A549 (cell line): ENCODE data around the gene PHRF1. TPM values are rescaled to one million over a fixed set of nuclear protein-coding genes. Genes with fewer than 3 reads are reported as not detected.

ENCODE experiments used
- ATAC-seq, 2 experiments: fragments of 200-7000 bp in 1 of 2; fragments of >200 bp in 1 of 2; cut with Nextera tagmentation in 1 of 2; cut with Tn5 transposase in 1 of 2; 3 replicates each; pipeline versions ENCODE4 v1.8.0 to v1.9.1; 2018 to 2020; ENCODE audit warnings: mild to moderate bottlenecking in 1 of 2, moderate library complexity in 1 of 2
- CTCF ChIA-PET: fragments of 300-600 bp; sonication (Branson Sonifier 250); formaldehyde crosslinking; extraction: SDS; loops from one replicate; lab custom pipeline; 2021; ENCODE audit warnings: antibody characterized with exemption, inconsistent platforms; lab: Yijun Ruan, JAX
- POLR2A ChIA-PET: fragments of 350-600 bp; formaldehyde crosslinking; extraction: SDS; loops from one replicate; lab custom pipeline; 2021; ENCODE audit warnings: antibody characterized with exemption, inconsistent platforms; lab: Yijun Ruan, JAX
- DNase-seq, 2 experiments: peaks; one replicate each; pipeline versions ENCODE4 v3.0.0 to v3.0.0-alpha.2; 2011 to 2016; ENCODE audit warnings: low read depth in 1 of 2, low spot score in 1 of 2
- FAIRE-seq: peaks from 2 replicates; lab custom pipeline; 2011; peaks lifted over from hg19 to GRCh38; lab: Jason Lieb, UNC
- H3K27ac ChIP-seq, 2 experiments: fragments of >200 bp; sonication (Bioruptor Twin); formaldehyde crosslinking; 3 replicates each; pipeline ENCODE4 v1.5.1; 2016 to 2017
- H3K4me1 ChIP-seq: fragments of >200 bp; sonication (Bioruptor Twin); formaldehyde crosslinking; 3 replicates; pipeline ENCODE4 v1.6.1; 2016
- H3K4me2 ChIP-seq: fragments of >200 bp; sonication (Bioruptor Twin); formaldehyde crosslinking; 3 replicates; pipeline ENCODE4 v1.6.1; 2016
- H3K4me3 ChIP-seq: fragments of >200 bp; sonication (Bioruptor Twin); formaldehyde crosslinking; 3 replicates; pipeline ENCODE4 v1.5.1; 2016
- H3K9me3 ChIP-seq: fragments of >200 bp; sonication (Bioruptor Twin); formaldehyde crosslinking; 3 replicates; pipeline ENCODE4 v1.6.1; 2016
- CEBPB ChIP-seq, 2 experiments: fragments of >200 bp in 1 of 2; sonication (Bioruptor Twin) in 1 of 2; formaldehyde crosslinking in 1 of 2; IDR thresholded peaks; 2 replicates each; pipeline ENCODE4 v1.6.1; 2012 to 2016
- CHD4 ChIP-seq: fragments of 200-600 bp; sonication (generic); IDR thresholded peaks from 2 replicates; pipeline ENCODE4 v1.6.1; 2016; ENCODE audit warnings: antibody characterized with exemption, mild to moderate bottlenecking, borderline replicate concordance
- CTCF ChIP-seq: fragments of >200 bp; sonication (Bioruptor Twin); formaldehyde crosslinking; IDR thresholded peaks from 3 replicates; pipeline ENCODE4 v1.5.1; 2016
- EHMT2 ChIP-seq: fragments of 200-600 bp; sonication (generic); IDR thresholded peaks from 2 replicates; pipeline ENCODE4 v1.6.1; 2016; ENCODE audit warnings: antibody characterized with exemption, low read depth, mild to moderate bottlenecking, moderate library complexity
- ELK1 ChIP-seq: fragments of 150-350 bp; IDR thresholded peaks from 2 replicates; pipeline ENCODE4 v1.6.1; 2014; ENCODE audit warnings: low read depth, mild to moderate bottlenecking, low read length
- EP300 ChIP-seq, 2 experiments: fragments of >200 bp; sonication (Bioruptor Twin); formaldehyde crosslinking; IDR thresholded peaks; 2 replicates in 1 of 2; 3 replicates in 1 of 2; pipeline ENCODE4 v1.6.1; 2016 to 2017
- FOXS1 ChIP-seq: fragments of 250-450 bp; sonication (Bioruptor Pico); IDR thresholded peaks from 2 replicates; pipeline ENCODE4 v1.5.0; 2020; ENCODE audit warnings: mild to moderate bottlenecking, moderate library complexity
- HDAC2 ChIP-seq: fragments of 200-600 bp; sonication (generic); IDR thresholded peaks from 2 replicates; pipeline ENCODE4 v1.6.1; 2016
- HOXA7 ChIP-seq: fragments of 250-450 bp; sonication (Bioruptor Pico); IDR thresholded peaks from 2 replicates; pipeline ENCODE4 v1.5.0; 2020; ENCODE audit warnings: mild to moderate bottlenecking, moderate library complexity
- HOXB5 ChIP-seq: fragments of 250-450 bp; sonication (Bioruptor Pico); IDR thresholded peaks from 2 replicates; pipeline ENCODE4 v1.5.0; 2020; ENCODE audit warnings: mild to moderate bottlenecking, moderate library complexity
- KDM5A ChIP-seq: fragments of 200-600 bp; sonication (generic); IDR thresholded peaks from 2 replicates; pipeline ENCODE4 v1.6.1; 2016; ENCODE audit warnings: antibody characterized with exemption, mild to moderate bottlenecking
- MAZ ChIP-seq: fragments of 150-350 bp; IDR thresholded peaks from 2 replicates; pipeline ENCODE4 v1.6.1; 2014; ENCODE audit warnings: antibody characterized with exemption, low read depth, low read length, borderline replicate concordance
- NR3C1 ChIP-seq: fragments of >200 bp; sonication (Bioruptor Twin); formaldehyde crosslinking; IDR thresholded peaks from 3 replicates; pipeline ENCODE4 v1.6.1; 2017
- PHF8 ChIP-seq: fragments of 200-600 bp; sonication (generic); IDR thresholded peaks from 2 replicates; pipeline ENCODE4 v1.6.1; 2016; ENCODE audit warnings: low read depth, mild to moderate bottlenecking, antibody characterized with exemption, moderate library complexity, borderline replicate concordance
- POLR2A ChIP-seq: IDR thresholded peaks from 2 replicates; pipeline ENCODE4 v1.6.1; 2012; ENCODE audit warnings: mild to moderate bottlenecking, low read length
- POLR2AphosphoS2 ChIP-seq: conservative IDR thresholded peaks from 2 replicates; pipeline ENCODE4 v1.6.1; 2012; ENCODE audit warnings: low read length, improper control_type of control experiment, inconsistent platforms
- RAD21 ChIP-seq, 2 experiments: fragments of >200 bp in 1 of 2; sonication (Bioruptor Twin) in 1 of 2; formaldehyde crosslinking in 1 of 2; IDR thresholded peaks in 1 of 2; conservative IDR thresholded peaks in 1 of 2; 2 replicates in 1 of 2; 3 replicates in 1 of 2; pipeline ENCODE4 v1.6.1; 2012 to 2018; ENCODE audit warnings: inconsistent platforms in 1 of 2
- RFX5 ChIP-seq: fragments of 450-650 bp; IDR thresholded peaks from 2 replicates; pipeline ENCODE4 v1.7.1; 2014; ENCODE audit warnings: antibody characterized with exemption, mild to moderate bottlenecking, moderate library complexity
- TFCP2L1 ChIP-seq: fragments of 250-450 bp; sonication (Bioruptor Pico); IDR thresholded peaks from 2 replicates; pipeline ENCODE4 v1.5.0; 2021; ENCODE audit warnings: mild to moderate bottlenecking
- USF2 ChIP-seq: fragments of 450-650 bp; IDR thresholded peaks from 2 replicates; pipeline ENCODE4 v1.6.1; 2014; ENCODE audit warnings: antibody characterized with exemption
- ZFP36 ChIP-seq: fragments of 450-650 bp; IDR thresholded peaks from 2 replicates; pipeline ENCODE4 v1.6.1; 2014; ENCODE audit warnings: borderline replicate concordance; ENCODE audit not compliant: partially characterized antibody
- ZNF302 ChIP-seq: fragments of 250-450 bp; sonication (Bioruptor Pico); IDR thresholded peaks from 2 replicates; pipeline ENCODE4 v1.9.0; 2021; ENCODE audit warnings: inconsistent platforms, mild to moderate bottlenecking, moderate library complexity
- ZSCAN20 ChIP-seq: fragments of 250-450 bp; sonication (Bioruptor Pico); IDR thresholded peaks from 2 replicates; pipeline ENCODE4 v1.8.0; 2022; ENCODE audit warnings: mild to moderate bottlenecking, moderate library complexity
- WGBS: methylation state at CpG from one replicate; pipeline ENCODE4 v1.1.6; 2017; ENCODE audit errors: missing lambda C conversion rate; 5-methylcytosine and 5-hydroxymethylcytosine counted together
- polyA plus RNA-seq, 4 experiments: library from polyadenylated mRNA; depleted of rRNA in 3 of 4; stranded (reverse); fragments of >200 nt; fragmentation: RNase III in 1 of 4; extraction: RNeasy Plus Mini Kit Qiagen cat#74134 plus additional on column Dnase treatment in 1 of 4; gene quantifications; 2 replicates in 3 of 4; 3 replicates in 1 of 4; pipeline ENCODE4 v1.2.3, GENCODE V29; 2011 to 2017
- TF ChIP-seq, protein P1 (sequence below): fragments of >200 bp; sonication (Bioruptor Twin); formaldehyde crosslinking; IDR thresholded peaks from 3 replicates; pipeline ENCODE4 v1.6.1; 2016
- TF ChIP-seq, protein P2 (sequence below): IDR thresholded peaks from 2 replicates; pipeline ENCODE4 v1.6.1; 2012
- TF ChIP-seq, protein P3 (sequence below): IDR thresholded peaks from 2 replicates; pipeline ENCODE4 v1.6.1; 2012

Gene PHRF1
- polyA plus RNA-seq, 2 of the 4 experiments (the other 2 are of a cell fraction), result 10.8 to 25.3 TPM

GRCh38 chr11:623999-624704, 47.9 kb downstream of the PHRF1 start:
- no peak for TF ChIP-seq POLR2A
- TF ChIP-seq RFX5, result no peak
- no peak for TF ChIP-seq ELK1
- TF ChIP-seq ZFP36, result no peak
- no peak for TF ChIP-seq KDM5A
- no peak for TF ChIP-seq NR3C1
- no peak for TF ChIP-seq EHMT2
- TF ChIP-seq, protein P1, sequence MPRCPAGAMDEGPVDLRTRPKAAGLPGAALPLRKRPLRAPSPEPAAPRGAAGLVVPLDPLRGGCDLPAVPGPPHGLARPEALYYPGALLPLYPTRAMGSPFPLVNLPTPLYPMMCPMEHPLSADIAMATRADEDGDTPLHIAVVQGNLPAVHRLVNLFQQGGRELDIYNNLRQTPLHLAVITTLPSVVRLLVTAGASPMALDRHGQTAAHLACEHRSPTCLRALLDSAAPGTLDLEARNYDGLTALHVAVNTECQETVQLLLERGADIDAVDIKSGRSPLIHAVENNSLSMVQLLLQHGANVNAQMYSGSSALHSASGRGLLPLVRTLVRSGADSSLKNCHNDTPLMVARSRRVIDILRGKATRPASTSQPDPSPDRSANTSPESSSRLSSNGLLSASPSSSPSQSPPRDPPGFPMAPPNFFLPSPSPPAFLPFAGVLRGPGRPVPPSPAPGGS, result no peak
- no peak for TF ChIP-seq CEBPB (IDR thresholded peaks at IDR 0.05)
- no peak for TF ChIP-seq HOXA7
- no peak for TF ChIP-seq CTCF
- ChIA-PET POLR2A (no interaction called here), CTCF (interaction anchor here (0.6 to 1.2 kb wide), 3 partner anchors 38 to 99 kb away, joined by 3 to 4 read pairs (median 3); no protein-coding TSS in a partner anchor)
- WGBS, result 85% methylated on average over 19 of the region's 25 CpGs
- H3K27ac ChIP-seq, result peak overlapping the region in 1 of 2 experiments; percentile 70; a peak in 3 of 6 replicates
- H3K4me3 ChIP-seq, result no peak overlapping the region
- DNase-seq (peak; percentile 47 to 74), FAIRE-seq (no peak), ATAC-seq (peak; percentile 44 to 53; a peak in 5 of 6 replicates)
- no peaks in the 10 kb centered on the region for H3K9me3 ChIP-seq
- H3K4me1 ChIP-seq, result peaks cover 26% of the 10 kb centered on the region
- peak overlapping the region; percentile 34; the same call in 1 of the 3 replicates for H3K4me2 ChIP-seq

DNA sequence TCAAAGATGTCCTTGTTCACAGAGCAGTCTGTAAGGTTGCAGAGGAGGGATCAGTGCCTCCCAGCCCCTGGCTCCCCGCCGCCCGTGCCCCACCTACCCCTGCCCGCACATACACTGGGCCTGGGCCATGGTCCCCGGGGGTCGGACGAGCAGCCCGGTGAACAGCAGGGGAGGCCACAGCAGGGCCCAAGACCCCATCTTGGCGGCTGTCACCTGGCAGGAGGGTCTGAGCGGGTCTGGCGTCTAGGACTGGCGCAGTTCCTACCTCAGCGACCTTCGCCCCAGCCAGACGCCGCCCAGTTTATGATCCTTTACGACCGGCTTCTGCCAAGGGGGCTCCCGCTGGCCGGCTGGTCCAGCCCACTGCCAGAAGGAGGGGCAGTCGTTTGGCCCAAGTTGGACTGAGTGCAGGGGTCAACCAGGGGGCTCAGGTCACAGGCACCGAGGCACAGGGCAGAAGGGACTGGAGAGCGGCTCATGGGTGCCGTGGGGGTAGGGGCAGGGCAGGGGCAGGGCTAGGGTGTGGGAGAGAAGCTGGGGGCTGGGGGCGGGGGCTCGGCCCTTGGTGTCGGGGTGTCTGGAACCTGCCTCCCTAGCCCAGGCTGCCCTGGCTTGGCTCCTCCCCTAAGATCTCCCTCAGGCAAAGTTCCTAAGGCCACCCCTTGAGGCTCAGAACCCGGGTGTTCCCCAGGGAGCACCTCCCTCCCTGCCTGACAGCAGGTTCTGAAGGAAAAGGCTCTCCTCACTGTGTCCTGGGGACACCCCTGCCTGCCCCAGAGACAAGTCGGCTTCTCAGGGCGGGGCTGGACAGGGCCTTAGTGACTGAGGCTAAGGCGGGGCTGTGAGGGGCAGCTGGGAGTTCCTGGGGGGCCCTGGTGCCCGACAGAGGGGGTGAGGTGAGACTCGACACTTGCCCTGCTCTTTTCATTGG, 48.7 kb downstream of the PHRF1 start, which contains the start of gene CDHR5:
CDHR5 (minus strand) TSS at position 251 of the 931 bp plus-strand sequence; CDS start at position 198, 53 bp downstream.
- Histone ChIP-seq H3K27ac (peak within 1 kb of the TSS in 1 of 2 experiments; percentile 70; a peak in 3 of 6 replicates), H3K9me3 (no peaks in the 10 kb centered on the region), H3K4me3 (no peak within 1 kb of the TSS), H3K4me1 (peaks cover 26% of the 10 kb centered on the region), H3K4me2 (peak within 1 kb of the TSS; percentile 34; the same call in 1 of the 3 replicates)
- CTCF ChIA-PET, result interaction anchor here (0.6 to 1.6 kb wide), 3 partner anchors 16 to 61 kb away, joined by 3 read pairs; no protein-coding TSS in a partner anchor
- FAIRE-seq (no peak), DNase-seq (no peak), ATAC-seq (peak; percentile 15 to 32; a peak in 4 of 6 replicates)
- 86% methylated on average over 17 of the region's 33 CpGs for WGBS
- POLR2A ChIA-PET, result no interaction called here
- no peak for TF ChIP-seq TFCP2L1 (CRISPR knock-in tag)
- no peak for TF ChIP-seq POLR2AphosphoS2
- no peak for TF ChIP-seq ELK1
- no peak for TF ChIP-seq MAZ
- TF ChIP-seq ZNF302 (CRISPR knock-in tag), result no peak
- TF ChIP-seq ZSCAN20 (CRISPR knock-in tag), result no peak
- TF ChIP-seq FOXS1 (CRISPR knock-in tag), result no peak
- no peak for TF ChIP-seq RAD21 (conservative IDR thresholded peaks at IDR 0.05 in 1 of 2, IDR thresholded peaks at IDR 0.05 in 1 of 2)
- no peak for TF ChIP-seq EP300 (IDR thresholded peaks at IDR 0.05)
- TF ChIP-seq HDAC2, result no peak
- TF ChIP-seq, protein P2, sequence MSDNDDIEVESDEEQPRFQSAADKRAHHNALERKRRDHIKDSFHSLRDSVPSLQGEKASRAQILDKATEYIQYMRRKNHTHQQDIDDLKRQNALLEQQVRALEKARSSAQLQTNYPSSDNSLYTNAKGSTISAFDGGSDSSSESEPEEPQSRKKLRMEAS, result no peak
- TF ChIP-seq, protein P3, sequence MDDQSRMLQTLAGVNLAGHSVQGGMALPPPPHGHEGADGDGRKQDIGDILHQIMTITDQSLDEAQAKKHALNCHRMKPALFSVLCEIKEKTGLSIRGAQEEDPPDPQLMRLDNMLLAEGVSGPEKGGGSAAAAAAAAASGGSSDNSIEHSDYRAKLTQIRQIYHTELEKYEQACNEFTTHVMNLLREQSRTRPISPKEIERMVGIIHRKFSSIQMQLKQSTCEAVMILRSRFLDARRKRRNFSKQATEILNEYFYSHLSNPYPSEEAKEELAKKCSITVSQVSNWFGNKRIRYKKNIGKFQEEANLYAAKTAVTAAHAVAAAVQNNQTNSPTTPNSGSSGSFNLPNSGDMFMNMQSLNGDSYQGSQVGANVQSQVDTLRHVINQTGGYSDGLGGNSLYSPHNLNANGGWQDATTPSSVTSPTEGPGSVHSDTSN, result no peak
- no peak for TF ChIP-seq PHF8
- TF ChIP-seq USF2, result no peak
- no peak for TF ChIP-seq HOXB5
- no peak for TF ChIP-seq CHD4
